AG04449 (cell line): ENCODE results near the gene ARL2.
A peak's percentile ranks its signal among the peaks of the same experiment; 100 is the strongest.

Experiments
- CTCF ChIA-PET: fragments of 350-600 bp; formaldehyde crosslinking; extraction: SDS; loops from one replicate; lab custom pipeline; 2021; ENCODE audit warnings: antibody characterized with exemption; lab: Yijun Ruan, JAX
- POLR2A ChIA-PET: fragments of 400-600, 350-600 bp; formaldehyde crosslinking; extraction: SDS; loops from one replicate; lab custom pipeline; 2020; ENCODE audit warnings: antibody characterized with exemption, inconsistent platforms; lab: Yijun Ruan, JAX
- DNase-seq: peaks from one replicate; pipeline ENCODE4 v3.0.0-alpha.2; 2010; ENCODE audit warnings: low read depth, low spot score
- H3K4me3 ChIP-seq: 2 replicates; pipeline ENCODE4 v1.5.1; 2011; ENCODE audit warnings: low read depth, mild to moderate bottlenecking, control low read depth, low read length
- TF ChIP-seq, protein P1 (sequence below): IDR thresholded peaks from one replicate; pipeline ENCODE4 v1.5.1; 2011; ENCODE audit warnings: mild to moderate bottlenecking, moderate library complexity, low read length, control low read depth, inconsistent platforms; ENCODE audit not compliant: insufficient read depth; ENCODE audit errors: missing control alignments

Gene ARL2

GRCh38 chr11:64996327-64996709, 17.6 kb upstream of the ARL2 start:
- TF ChIP-seq, protein P1, sequence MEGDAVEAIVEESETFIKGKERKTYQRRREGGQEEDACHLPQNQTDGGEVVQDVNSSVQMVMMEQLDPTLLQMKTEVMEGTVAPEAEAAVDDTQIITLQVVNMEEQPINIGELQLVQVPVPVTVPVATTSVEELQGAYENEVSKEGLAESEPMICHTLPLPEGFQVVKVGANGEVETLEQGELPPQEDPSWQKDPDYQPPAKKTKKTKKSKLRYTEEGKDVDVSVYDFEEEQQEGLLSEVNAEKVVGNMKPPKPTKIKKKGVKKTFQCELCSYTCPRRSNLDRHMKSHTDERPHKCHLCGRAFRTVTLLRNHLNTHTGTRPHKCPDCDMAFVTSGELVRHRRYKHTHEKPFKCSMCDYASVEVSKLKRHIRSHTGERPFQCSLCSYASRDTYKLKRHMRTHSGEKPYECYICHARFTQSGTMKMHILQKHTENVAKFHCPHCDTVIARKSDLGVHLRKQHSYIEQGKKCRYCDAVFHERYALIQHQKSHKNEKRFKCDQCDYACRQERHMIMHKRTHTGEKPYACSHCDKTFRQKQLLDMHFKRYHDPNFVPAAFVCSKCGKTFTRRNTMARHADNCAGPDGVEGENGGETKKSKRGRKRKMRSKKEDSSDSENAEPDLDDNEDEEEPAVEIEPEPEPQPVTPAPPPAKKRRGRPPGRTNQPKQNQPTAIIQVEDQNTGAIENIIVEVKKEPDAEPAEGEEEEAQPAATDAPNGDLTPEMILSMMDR = no peak
- ChIA-PET POLR2A (interaction anchor here (0.6 kb wide), 1 partner anchor 13 kb away, joined by 3 read pairs; no protein-coding TSS in a partner anchor), CTCF (interaction anchor here (0.7 to 14.5 kb wide), 13 partner anchors 9 to 197 kb away, joined by 3 to 179 read pairs (median 4); partner anchors contain the start of genes ARL2, FAU, GPHA2 and MRPL49)
- DNase-seq = no peak
- H3K4me3 ChIP-seq = peak overlapping the region; percentile 40; the same call in 1 of the 2 replicates

DNA sequence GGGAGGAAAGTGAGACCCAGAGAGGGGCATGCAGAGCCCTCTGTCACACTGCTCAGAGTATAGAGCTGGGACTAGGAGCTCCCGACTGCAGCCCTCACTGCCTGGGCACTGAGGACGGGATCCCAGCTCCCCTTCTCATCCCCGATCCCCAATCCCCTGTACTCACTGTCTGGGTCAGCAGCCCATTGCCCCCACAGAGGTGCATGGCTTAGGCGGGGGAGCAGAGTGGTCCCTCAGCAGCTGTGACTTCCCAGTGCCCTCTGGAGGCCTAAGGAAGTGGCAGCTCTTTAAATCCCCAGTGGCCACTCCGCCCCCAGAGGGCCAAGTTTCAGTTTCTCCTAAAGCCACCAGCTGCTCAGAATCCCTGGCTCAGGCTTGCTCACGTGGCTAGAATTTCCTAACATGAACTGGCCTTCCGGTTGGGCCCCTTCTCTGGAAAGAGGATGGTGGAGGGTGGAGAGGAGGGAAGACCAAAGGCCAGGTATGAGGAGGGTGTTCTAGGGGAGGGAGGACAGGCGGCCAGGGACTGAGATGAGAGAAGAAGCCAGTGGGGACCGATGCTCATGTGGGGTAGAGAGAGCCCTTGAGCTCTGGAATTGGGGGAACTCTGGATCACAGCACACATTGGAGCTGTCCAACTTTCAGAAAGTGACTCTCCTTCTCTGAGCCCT, 17.1 kb upstream of the ARL2 start, which contains the start of gene BATF2:
Gene BATF2 (minus strand): TSS at position 262 of the 671 bp plus-strand sequence. CDS start 57 bp downstream, at position 205.
- peak within 1 kb of the TSS; percentile 40 for H3K4me3 ChIP-seq
- TF ChIP-seq, protein P1 = peak; percentile 52
- POLR2A ChIA-PET = interaction anchor here (0.6 kb wide), 2 partner anchors 13 to 19 kb away, joined by 3 read pairs; no protein-coding TSS in a partner anchor
- DNase-seq = no peak
- CTCF ChIA-PET = interaction anchor here (0.7 to 14.5 kb wide), 15 partner anchors 10 to 197 kb away, joined by 3 to 179 read pairs (median 4); partner anchors contain the start of genes ARL2, FAU, GPHA2 and MRPL49

- H3K4me3 ChIP-seq = no peak overlapping the region
- TF ChIP-seq, protein P1 = no peak
- CTCF ChIA-PET = interaction anchor here (0.6 to 14.5 kb wide), 3 partner anchors 12 to 114 kb away, joined by 3 to 179 read pairs (median 6); partner anchors contain the start of genes ARL2 and TM7SF2
- no peak for DNase-seq
- POLR2A ChIA-PET = no interaction called here
Observed at GRCh38 chr11:64998141-64998540, 15.8 kb upstream of the ARL2 start.

- CTCF ChIA-PET = interaction anchor here (0.6 to 14.5 kb wide), 2 partner anchors 11 to 73 kb away, joined by 3 to 179 read pairs; partner anchors contain the start of gene ARL2
- DNase-seq = no peak
Observed at GRCh38 chr11:64998690-64999431, 15.1 kb upstream of the ARL2 start.

DNA sequence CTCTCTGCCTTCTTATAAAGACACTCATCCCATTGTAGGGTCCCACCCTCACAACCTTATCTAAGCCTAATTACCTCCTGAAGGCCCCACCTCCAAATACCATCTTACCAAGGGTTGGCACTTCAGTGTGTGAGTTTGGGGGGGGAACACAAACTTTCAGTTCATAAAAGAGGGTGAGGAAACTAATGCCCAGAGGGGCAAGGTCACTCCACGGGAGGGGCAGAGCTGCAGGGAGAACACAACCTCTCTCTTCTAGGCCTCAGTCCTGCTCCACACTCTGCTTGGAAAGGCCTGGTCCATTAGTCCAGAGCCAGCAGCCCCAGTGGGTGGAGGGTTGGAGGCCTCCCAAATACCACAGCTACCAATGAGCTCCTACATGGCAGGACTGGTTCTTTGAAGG, 14.5 kb upstream of the ARL2 start:
- no peak for DNase-seq
- TF ChIP-seq, protein P1 = no peak
- POLR2A ChIA-PET = no interaction called here
- CTCF ChIA-PET = interaction anchor here (14.5 kb wide), 1 partner anchor 11 kb away, joined by 179 read pairs; the partner anchor contains the start of gene ARL2
- H3K4me3 ChIP-seq = no peak overlapping the region

More at GRCh38 chr11:64998690-64999431, 15.1 kb upstream of the ARL2 start:
- POLR2A ChIA-PET = no interaction called here
- TF ChIP-seq, protein P1 = no peak
- H3K4me3 ChIP-seq = no peak overlapping the region

GRCh38 chr11:65002706-65003105, 11.3 kb upstream of the ARL2 start:
- CTCF ChIA-PET = interaction anchor here (1.0 to 14.5 kb wide), 2 partner anchors 7 to 108 kb away, joined by 3 to 179 read pairs; partner anchors contain the start of gene ARL2
- POLR2A ChIA-PET = no interaction called here

More at GRCh38 chr11:65002706-65003105, 11.3 kb upstream of the ARL2 start:
- DNase-seq = no peak
- TF ChIP-seq, protein P1 = no peak
- H3K4me3 ChIP-seq = no peak overlapping the region
